Measurements from ENCODE around the gene RUNX1.

Gene RUNX1

DNA sequence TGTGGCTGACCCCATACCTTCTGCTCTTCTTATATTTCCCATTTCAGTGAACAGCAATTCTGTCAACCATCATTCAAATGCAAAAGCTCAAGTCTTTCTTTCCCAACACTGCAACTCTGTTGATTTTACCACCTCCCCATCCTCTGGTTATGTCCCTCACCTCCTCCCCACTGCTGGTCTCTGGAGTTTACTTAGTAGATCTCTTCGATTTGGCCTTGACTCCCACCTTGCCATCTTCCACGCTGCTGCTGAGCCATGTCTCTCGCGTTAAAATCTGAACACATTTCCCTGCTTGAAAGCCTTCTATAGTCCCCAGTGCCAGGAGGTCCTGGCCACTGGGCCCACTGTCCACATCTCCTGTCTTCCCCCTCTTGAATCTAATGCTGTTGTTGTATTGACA, 125.5 kb downstream of the RUNX1 start:
- DNase-seq (ENCODE audit: low spot score), result no peak

DNA sequence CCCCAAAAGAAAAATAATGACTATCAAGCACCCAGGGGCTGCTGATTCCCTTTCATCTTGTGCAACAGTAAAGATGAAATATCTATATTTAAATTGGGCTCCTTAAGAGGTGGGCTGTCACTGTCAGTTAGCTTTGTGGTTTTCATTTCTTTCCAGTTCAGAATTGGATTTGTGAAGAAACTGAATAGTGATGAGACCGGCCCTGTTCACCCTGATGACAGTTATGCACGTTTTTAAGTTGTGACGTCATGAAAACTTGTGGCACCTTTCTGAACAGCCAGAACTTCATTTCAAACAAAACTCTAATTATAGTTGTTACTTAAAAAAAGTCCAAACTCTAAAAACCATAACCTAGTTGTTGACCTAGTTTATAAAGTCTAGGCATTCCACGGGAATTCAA, 125.9 kb downstream of the RUNX1 start:
- DNase-seq (ENCODE audit: low spot score), result no peak

DNA sequence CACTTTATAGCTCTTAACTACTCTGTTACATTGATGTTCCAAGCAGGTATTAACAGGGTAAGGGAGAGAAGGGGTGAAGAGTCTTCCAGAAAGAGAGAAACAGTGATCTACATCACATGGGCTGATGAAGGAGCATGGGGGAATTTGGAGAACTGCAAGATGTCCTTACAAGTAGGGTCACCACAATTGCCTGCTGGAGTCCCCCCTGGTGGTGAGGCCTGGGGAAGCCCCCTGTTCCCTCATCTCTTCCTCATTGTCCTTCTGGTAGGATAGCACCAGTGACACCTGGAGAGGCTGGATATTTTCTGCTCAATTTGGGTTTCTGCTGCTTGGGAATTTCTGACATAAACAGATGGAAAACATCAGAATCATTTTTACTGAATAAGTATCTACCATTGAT, 126.6 kb downstream of the RUNX1 start:
- DNase-seq (ENCODE audit: low spot score), result no peak

- DNase-seq (ENCODE audit: low spot score), result no peak
Observed at GRCh38 chr21:34921151-34921550, 128.0 kb downstream of the RUNX1 start.

DNA sequence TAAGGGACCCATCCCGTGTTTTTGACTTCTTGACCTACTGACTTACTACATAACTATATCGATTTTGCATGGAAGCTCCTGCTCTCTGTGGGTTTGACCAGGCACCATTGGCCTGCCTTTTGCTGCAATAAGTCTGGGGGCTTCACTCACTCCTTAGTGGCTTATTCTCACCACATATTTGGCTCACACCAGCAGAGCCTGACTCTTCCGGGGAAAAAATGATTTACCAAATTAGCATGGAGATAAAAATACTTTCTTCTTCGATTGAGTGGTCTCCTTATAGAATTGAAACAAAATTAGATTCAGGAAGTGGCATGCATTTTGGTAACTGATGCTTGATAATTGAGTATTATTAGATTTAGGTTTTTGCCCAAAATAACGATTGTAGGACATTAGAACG, 129.7 kb downstream of the RUNX1 start:
- no peak for DNase-seq (ENCODE audit: low spot score)

DNA sequence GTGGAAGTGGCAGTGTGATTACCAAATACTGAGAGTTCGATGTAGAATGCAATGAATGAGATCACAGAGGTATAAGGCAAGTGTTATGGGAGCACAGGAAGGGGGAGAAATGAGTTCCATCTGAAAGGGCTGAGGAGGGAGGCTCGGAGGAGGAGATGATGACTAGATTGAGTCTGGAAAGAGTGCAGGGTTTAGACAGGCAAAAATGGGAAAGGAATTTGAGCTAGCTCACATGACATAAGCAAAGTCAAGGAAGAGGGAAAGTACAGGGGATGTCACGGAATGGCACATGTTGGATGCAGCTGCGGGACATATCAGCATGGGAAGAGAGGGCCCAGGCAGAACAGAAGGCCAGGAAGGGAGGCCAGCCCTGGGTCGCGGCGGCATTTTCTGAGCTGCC, 132.7 kb downstream of the RUNX1 start:
- DNase-seq (ENCODE audit: low spot score), result no peak

DNA sequence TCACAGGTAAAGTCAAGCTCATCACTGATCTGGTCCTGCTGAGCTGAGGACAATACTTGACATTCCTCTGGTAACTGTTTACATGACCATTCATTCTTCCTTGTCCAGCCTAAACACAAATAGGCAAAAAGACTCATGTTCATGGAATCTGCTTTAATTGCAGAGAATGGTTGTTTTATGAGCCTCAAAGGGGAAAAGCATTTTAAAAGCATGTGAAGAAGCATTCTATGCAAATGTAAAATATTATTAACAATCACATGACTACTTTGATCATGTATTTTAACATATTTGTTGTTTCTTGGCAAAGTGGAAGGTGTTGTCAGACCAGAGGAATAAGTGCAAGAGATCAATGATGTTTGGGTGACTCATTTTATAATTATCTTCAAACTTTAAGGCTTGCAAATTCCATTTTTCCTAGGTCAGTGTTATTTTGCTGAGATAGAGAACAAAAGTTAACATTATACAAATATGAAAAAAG, 133.7 kb downstream of the RUNX1 start:
- no peak for DNase-seq (ENCODE audit: low spot score)

GRCh38 chr21:34914239-34914638, 134.9 kb downstream of the RUNX1 start:
- DNase-seq (ENCODE audit: low spot score), result no peak

DNA sequence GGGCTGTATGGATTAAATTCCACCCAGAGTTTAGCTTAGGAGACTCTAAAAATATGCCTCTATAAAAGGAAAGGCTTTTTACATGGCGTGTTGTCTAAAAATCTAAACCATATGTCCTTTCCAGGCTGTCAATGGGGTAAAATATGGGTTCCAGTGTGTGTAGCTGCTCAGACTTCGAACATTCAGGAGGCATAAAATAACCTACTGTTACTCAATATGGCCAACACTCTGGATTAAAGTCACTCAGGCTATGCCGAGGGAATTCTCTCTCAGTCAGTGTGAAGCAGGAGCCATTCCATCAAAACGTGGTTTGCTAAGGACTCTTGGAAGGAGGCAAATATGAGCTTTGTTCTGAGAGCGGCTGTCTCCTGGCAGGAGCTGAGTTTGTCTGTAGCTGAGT, 135.3 kb downstream of the RUNX1 start:
- DNase-seq (ENCODE audit: low spot score), result no peak

DNA sequence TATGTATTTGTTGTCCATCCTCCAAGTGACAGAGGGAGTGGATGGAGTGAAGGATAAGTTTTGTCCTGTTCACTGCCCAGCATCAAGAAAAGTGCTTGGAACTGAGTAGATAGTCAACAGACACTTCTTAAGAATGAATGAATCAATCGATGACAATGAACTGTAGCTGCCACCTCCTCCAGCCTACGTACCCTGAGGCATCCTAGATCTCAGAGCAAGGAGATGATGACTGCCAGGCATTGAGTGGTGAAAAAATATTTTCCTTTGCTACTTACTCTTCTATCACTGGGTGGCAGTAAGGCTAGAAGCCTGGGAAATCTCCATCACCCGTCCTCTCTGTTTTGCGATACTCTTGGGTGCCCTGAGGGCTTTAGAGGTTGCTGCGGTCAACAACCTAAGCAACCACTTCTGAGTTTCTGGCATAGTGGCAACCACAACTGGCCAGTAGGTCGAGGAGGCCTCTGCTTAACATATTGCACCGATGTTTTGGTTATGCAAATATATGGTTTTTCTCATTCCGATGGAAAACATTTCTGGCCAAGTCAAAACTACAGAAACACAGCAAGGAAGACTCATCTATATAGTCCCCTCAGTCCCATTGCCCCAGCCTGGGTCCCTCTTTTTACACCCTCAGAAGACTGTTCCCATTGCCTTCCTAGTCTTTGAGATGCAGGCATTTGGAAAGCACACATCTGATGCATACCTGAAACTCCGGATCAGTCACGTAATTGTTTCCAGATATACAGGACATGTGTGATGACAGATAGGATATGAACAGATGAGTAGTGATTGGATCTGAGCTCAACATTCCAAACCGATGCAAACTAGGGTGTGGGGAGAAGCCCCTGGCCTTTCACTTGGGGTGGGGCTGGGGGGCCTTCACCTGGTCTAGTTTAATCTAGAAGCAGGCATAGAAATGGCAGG, 136.8 kb downstream of the RUNX1 start:
- no peak for DNase-seq (ENCODE audit: low spot score)

DNA sequence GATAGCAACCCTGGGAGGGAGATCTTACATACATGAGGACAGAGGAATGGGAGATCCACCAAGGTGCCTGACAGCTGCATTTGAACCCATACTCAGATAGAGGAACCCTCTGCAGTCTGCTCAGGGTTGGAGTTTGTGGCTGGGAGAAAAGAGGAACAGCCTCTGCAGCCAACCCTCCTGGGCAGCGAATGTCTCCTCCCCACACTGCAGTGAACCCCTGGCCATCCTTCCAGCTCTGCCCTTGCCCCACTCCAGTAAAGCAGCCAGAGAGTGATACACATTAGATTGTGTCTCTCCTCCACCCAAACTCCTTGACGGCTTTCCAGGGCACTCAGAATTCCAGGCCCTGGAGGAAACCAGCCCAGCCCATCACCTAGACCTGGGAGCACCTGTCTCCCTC, 137.7 kb downstream of the RUNX1 start:
- DNase-seq (ENCODE audit: low spot score), result no peak

- no peak for DNase-seq (ENCODE audit: low spot score)
Observed at GRCh38 chr21:34910396-34910795, 138.7 kb downstream of the RUNX1 start.

DNA sequence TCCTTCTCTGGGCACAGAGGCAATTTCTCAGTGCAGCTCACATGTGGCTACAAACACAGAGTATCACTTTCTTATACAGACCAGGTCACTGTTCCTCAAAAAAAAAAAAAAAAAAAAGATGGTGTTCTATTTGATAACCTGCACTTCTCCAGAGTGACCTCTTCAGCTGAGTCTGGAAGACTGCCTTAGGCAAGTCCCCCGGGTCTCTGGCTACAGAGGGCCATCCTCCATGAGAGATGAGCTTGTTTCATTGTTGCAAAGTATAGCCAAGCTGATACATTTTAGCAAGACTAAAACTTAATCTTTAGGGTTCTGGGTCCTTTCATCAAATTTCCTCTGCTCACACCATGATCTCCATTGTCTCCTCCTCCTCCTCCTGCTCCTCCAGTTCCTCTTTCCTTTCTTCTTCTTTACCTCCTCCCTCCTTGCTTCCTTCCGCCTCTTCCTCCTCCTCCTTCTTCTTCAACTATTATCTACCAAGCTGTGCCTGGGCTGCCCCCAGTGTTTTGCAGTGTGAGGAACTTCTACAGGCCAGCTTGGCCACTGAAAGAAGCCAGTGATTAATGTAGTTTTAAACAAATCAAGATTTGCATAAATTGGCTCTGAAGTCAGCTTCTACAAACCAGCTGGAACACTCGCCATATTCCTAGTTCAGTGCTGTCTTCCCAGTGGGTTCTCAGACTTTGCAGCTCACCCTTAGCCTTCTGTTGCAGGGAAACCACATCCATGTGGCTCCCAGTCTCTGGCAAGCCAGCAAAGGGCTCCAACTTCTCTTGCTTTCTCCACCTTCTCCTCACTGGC, 139.4 kb downstream of the RUNX1 start:
- DNase-seq (ENCODE audit: low spot score), result no peak

- no peak for DNase-seq (ENCODE audit: low spot score)
Observed at GRCh38 chr21:34908419-34909055, 140.6 kb downstream of the RUNX1 start.

- no peak for DNase-seq (ENCODE audit: low spot score)
Observed at GRCh38 chr21:34907461-34908418, 141.4 kb downstream of the RUNX1 start.

DNA sequence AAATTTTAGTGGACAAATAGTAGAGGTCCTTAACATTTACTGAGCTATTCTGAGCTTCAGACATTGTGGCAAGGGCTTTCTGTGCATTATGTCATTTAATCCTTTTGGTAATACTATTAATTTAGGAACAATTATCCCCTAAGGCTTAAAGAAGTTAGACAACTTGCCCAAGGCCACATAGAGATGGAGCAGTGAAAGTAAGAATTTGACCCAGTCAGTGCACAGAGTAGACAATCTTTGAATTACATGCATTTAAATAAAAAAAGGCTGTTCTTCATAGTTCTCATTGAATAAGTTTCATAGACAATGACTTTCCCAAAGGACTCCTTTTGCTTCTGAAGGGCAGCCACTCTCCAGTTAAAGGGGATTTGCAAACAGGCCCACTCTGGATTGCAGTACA, 142.7 kb downstream of the RUNX1 start:
- DNase-seq (ENCODE audit: low spot score), result no peak

DNA sequence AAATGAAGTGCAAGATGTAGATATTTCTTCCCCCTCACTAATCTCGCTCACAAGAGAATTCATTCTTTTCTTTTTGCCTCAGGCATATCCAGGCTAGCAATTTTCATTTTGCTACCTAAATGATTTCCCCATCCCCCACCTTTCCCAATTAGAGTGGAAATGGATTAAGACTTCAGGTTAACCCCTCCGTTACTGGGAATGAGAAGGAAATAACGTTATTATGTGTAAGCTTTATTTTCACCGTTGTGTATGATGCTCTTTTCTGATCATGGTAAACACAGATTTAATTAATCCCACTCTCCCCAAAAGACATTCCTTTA, 143.9 kb downstream of the RUNX1 start:
- no peak for DNase-seq (ENCODE audit: low spot score)

DNA sequence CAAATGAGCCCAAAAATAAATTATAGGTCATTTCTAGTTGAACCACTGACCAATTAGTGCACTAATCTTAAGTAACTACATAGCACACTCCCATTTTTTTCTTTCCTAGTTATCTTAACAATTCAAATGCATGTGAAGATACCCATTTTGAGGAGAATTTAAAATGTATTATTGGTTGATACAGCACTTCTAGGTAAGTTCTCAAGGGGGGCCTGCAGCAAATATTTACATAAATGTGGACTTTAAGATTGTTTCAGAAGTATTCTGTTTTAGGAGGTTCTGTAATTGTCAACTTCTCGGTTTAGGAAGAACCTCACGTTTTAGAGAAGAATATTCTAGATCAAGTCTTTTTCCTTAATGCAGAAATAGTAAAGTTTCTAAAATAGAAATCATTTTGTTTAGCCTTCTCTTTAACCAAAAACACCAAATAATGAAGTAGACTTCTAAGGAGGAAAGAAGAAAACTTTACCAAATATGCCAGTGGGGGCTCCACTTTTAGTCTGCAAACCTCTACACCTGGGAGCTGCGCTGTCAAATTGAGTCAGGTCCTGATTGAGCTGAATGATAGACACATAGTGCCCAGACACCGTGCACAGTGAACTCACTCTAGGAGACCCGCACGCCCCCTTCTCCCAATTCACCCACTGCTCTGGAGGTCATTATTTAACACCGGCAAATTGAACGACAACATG, 144.4 kb downstream of the RUNX1 start:
- DNase-seq (ENCODE audit: low spot score), result no peak

DNA sequence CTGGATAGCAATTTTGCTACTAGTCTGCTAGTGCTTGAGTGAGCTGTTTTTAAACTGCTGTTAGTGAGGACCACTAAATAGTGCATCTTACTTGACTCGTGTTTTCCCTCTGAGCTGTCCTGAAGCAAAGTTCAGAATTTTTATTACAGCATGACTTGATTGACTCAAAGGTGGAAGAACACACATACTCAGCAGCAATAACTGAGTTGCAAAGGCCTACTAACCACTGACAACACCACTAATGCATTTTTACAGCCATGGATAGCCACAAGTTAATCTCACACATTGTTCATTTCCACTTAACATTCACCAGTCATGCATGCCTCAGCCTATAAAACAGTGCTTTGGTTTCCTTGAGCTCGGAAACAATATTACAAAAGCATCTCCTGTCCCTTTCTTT, 148.7 kb downstream of the RUNX1 start:
- no peak for DNase-seq (ENCODE audit: low spot score)

GRCh38 chr21:34899760-34900159, 149.3 kb downstream of the RUNX1 start:
- DNase-seq (ENCODE audit: low spot score), result no peak

GRCh38 chr21:34899302-34899701, 149.8 kb downstream of the RUNX1 start:
- DNase-seq (ENCODE audit: low spot score), result no peak

All from kidney capillary endothelial cell (primary cell).